CD4-positive, alpha-beta T cell (primary cell): ENCODE data around the gene HDAC9. TPM values are rescaled to one million over a fixed set of nuclear protein-coding genes. Genes with fewer than 3 reads are reported as not detected.

Experiments
- ATAC-seq: fragments of 200-7000 bp; cut with Tn5 transposase; one replicate; pipeline ENCODE4 v1.10.0; 2022; ENCODE audit warnings: mild to moderate bottlenecking; ENCODE audit not compliant: poor library complexity
- CTCF ChIA-PET: fragments of 350-600 bp; sonication (Branson Sonifier 250); formaldehyde crosslinking; loops from one replicate; lab custom pipeline; 2021; ENCODE audit warnings: antibody characterized with exemption, inconsistent platforms; lab: Charles Lee
- POLR2A ChIA-PET: fragments of 350-600 bp; sonication (Branson Sonifier 250); formaldehyde crosslinking; loops from one replicate; lab custom pipeline; 2021; ENCODE audit warnings: antibody characterized with exemption, inconsistent platforms; lab: Charles Lee
- DNase-seq, 14 experiments: peaks; one replicate each; pipeline ENCODE4 v3.0.0-alpha.2; 2013 to 2020; ENCODE audit warnings: mixed read lengths in 2 of 14
- H3K27ac ChIP-seq, 2 donors: one replicate each; pipeline versions ENCODE4 v1.5.1 to v1.7.0; 2013; ENCODE audit warnings: low read length in 2 of 2, low read depth in 1 of 2, mild to moderate bottlenecking in 1 of 2
- H3K27me3 ChIP-seq, 2 experiments: 1 replicate in 1 of 2; 2 replicates in 1 of 2; pipeline versions ENCODE4 v1.6.1 to v1.7.0; 2013; ENCODE audit warnings: low read length in 2 of 2, control low read depth in 1 of 2, mild to moderate bottlenecking in 1 of 2, moderate library complexity in 1 of 2; ENCODE audit not compliant: insufficient read depth in 2 of 2, control insufficient read depth in 1 of 2
- H3K36me3 ChIP-seq: one replicate; pipeline ENCODE4 v1.6.1; 2013; ENCODE audit warnings: low read length, control low read depth; ENCODE audit not compliant: insufficient read depth
- H3K4me1 ChIP-seq: one replicate; pipeline ENCODE4 v1.6.1; 2013; ENCODE audit warnings: low read length, control low read depth; ENCODE audit not compliant: insufficient read depth
- H3K4me3 ChIP-seq: one replicate; pipeline ENCODE4 v1.5.1; 2013; ENCODE audit warnings: mild to moderate bottlenecking, low read length, moderate library complexity
- H3K9me3 ChIP-seq, 2 experiments: 1 replicate in 1 of 2; 2 replicates in 1 of 2; pipeline versions ENCODE4 v1.6.1 to v1.7.0; 2013; ENCODE audit warnings: low read length in 2 of 2, mild to moderate bottlenecking in 2 of 2, control low read depth in 1 of 2, moderate library complexity in 1 of 2; ENCODE audit not compliant: control insufficient read depth in 1 of 2, insufficient read depth in 1 of 2
- H3K27ac Mint-ChIP-seq: one replicate; pipeline ENCODE4 v1.8.0; 2020; ENCODE audit warnings: mixed read lengths
- H3K27me3 Mint-ChIP-seq: one replicate; pipeline ENCODE4 v1.8.0; 2021; ENCODE audit warnings: mixed read lengths
- H3K36me3 Mint-ChIP-seq: one replicate; pipeline ENCODE4 v1.8.0; 2021; ENCODE audit warnings: low read depth, mixed read lengths
- H3K4me1 Mint-ChIP-seq: one replicate; pipeline ENCODE4 v1.8.0; 2021; ENCODE audit warnings: low read depth, mixed read lengths
- H3K4me3 Mint-ChIP-seq: one replicate; pipeline ENCODE4 v1.8.0; 2020; ENCODE audit warnings: mild to moderate bottlenecking, mixed read lengths
- H3K9me3 Mint-ChIP-seq: one replicate; pipeline ENCODE4 v1.8.0; 2020; ENCODE audit warnings: mixed read lengths
- CTCF ChIP-seq: fragments of 200-600 bp; IDR thresholded peaks from one replicate; pipeline ENCODE4 v1.8.0; 2022; ENCODE audit warnings: antibody characterized with exemption, mild to moderate bottlenecking
- intact Hi-C, 2 experiments: fragments of 100-400 bp; cut with DNase I in 1 of 2; cut with micrococcal nuclease in 1 of 2; formaldehyde crosslinking; loops; one replicate each; pipeline versions ENCODE4 v1.15.1 to v1.9.0; 2023 to 2025; cut with DNase I, micrococcal nuclease
- total RNA-seq, 174 experiments: library from RNA in 2 of 174; stranded (reverse) in 2 of 174; gene quantifications; one replicate each; pipeline ENCODE4 v1.2.3 and lab custom pipeline; 2021 to 2026

HDAC9 gene
- total RNA-seq, 2 experiments from 2014 or later = 0.73 to 1.2 TPM

- DNase-seq (no peak), ATAC-seq (no peak)
- H3K36me3 ChIP-seq = no peaks in the 10 kb centered on the region
- Mint-ChIP-seq H3K27me3 (no peaks in the 10 kb centered on the region), H3K36me3 (no peaks in the 10 kb centered on the region), H3K9me3 (no peaks in the 10 kb centered on the region), H3K4me3 (no peak overlapping the region), H3K27ac (no peak overlapping the region), H3K4me1 (no peaks in the 10 kb centered on the region)
- ChIA-PET POLR2A (no interaction called here), CTCF (no interaction called here)
- no peak overlapping the region for H3K27ac ChIP-seq
- no peak overlapping the region for H3K4me3 ChIP-seq
- TF ChIP-seq CTCF = no peak
- no peaks in the 10 kb centered on the region for H3K27me3 ChIP-seq
- intact Hi-C loops = no loop called here
- H3K4me1 ChIP-seq = no peaks in the 10 kb centered on the region
- no peaks in the 10 kb centered on the region for H3K9me3 ChIP-seq
Measured at GRCh38 chr7:18526368-18526878, 30.9 kb downstream of the HDAC9 start.

GRCh38 chr7:18529239-18529638 lies 33.7 kb downstream of the HDAC9 start:
- intact Hi-C loops = no loop called here
- POLR2A ChIA-PET = no interaction called here
- no peaks in the 10 kb centered on the region for H3K4me1 ChIP-seq
- no peak overlapping the region for H3K4me3 ChIP-seq
- H3K27ac ChIP-seq = no peak overlapping the region
- ATAC-seq (no peak), DNase-seq (no peak)
- no peaks in the 10 kb centered on the region for H3K27me3 Mint-ChIP-seq
- H3K4me1 Mint-ChIP-seq = no peaks in the 10 kb centered on the region
- no peak for TF ChIP-seq CTCF
- H3K27ac Mint-ChIP-seq = no peak overlapping the region
- no peaks in the 10 kb centered on the region for H3K36me3 ChIP-seq
- H3K36me3 Mint-ChIP-seq = no peaks in the 10 kb centered on the region
- CTCF ChIA-PET = interaction anchor here (1.6 kb wide), 1 partner anchor 54 kb away, joined by 3 read pairs; no protein-coding TSS in a partner anchor
- no peak overlapping the region for H3K4me3 Mint-ChIP-seq
- H3K9me3 ChIP-seq = no peaks in the 10 kb centered on the region
- no peaks in the 10 kb centered on the region for H3K27me3 ChIP-seq
- H3K9me3 Mint-ChIP-seq = no peaks in the 10 kb centered on the region

DNA sequence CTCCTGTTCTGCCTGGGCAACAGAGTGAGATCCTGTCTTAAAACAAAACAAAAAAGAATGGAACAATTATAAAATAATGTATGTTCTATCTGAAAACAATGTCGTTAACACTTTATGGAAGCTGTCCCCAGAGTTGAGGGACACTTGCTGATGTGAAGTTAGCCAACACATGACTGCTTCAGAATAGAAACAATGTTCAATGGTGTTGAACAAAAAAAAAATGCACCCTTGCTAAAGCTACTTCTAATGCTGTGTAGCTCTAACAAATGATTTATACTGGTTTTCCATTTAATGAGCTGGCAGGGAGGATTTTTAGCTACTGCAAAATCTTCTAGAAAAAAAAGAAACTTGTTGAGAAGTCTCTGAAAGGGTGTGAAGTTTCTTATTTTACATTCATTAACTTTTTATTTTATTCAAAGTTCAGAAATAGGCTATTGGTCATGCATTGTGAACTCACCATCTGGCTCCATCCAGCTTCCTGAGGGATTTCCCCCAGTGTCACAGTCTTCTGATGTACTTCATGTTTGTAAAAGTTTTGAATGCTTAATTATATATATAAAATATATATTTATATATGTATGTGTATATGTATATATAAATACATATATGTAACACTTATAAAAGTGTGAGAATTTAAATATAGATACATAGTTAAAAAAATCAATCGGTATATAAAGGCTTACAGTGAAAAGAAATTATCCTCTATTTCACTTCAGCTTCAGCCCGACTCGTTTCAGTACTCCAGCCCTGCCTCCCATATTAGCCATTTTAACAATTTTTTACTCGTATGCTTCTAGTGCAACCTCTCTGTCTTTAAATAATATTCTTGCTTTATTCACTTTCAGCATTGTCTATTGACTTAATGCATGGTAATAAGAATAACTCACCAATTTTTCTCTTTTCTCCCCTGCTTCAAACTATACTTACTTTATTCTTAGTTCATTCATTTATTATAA lies 35.0 kb downstream of the HDAC9 start:
- H3K27me3 ChIP-seq = no peaks in the 10 kb centered on the region
- no peaks in the 10 kb centered on the region for H3K9me3 ChIP-seq
- H3K36me3 ChIP-seq = no peaks in the 10 kb centered on the region
- POLR2A ChIA-PET = no interaction called here
- H3K4me1 Mint-ChIP-seq = no peaks in the 10 kb centered on the region
- H3K4me3 ChIP-seq = no peak overlapping the region
- intact Hi-C loops = no loop called here
- H3K9me3 Mint-ChIP-seq = no peaks in the 10 kb centered on the region
- no peaks in the 10 kb centered on the region for H3K36me3 Mint-ChIP-seq
- no peak overlapping the region for H3K4me3 Mint-ChIP-seq
- ATAC-seq (no peak), DNase-seq (no peak)
- no peak overlapping the region for H3K27ac ChIP-seq
- no peak for TF ChIP-seq CTCF
- CTCF ChIA-PET = interaction anchor here (1.6 kb wide), 1 partner anchor 52 kb away, joined by 3 read pairs; no protein-coding TSS in a partner anchor
- H3K4me1 ChIP-seq = no peaks in the 10 kb centered on the region
- no peak overlapping the region for H3K27ac Mint-ChIP-seq
- H3K27me3 Mint-ChIP-seq = no peaks in the 10 kb centered on the region
